GM18526 (cell line): Measurements from ENCODE around the gene CSF1R.

Source experiments
- POLR2A ChIP-seq: IDR thresholded peaks from 3 replicates; pipeline ENCODE4 v1.6.1; 2011; ENCODE audit not compliant: insufficient read length; ENCODE audit errors: extremely low read depth

The CSF1R gene

DNA sequence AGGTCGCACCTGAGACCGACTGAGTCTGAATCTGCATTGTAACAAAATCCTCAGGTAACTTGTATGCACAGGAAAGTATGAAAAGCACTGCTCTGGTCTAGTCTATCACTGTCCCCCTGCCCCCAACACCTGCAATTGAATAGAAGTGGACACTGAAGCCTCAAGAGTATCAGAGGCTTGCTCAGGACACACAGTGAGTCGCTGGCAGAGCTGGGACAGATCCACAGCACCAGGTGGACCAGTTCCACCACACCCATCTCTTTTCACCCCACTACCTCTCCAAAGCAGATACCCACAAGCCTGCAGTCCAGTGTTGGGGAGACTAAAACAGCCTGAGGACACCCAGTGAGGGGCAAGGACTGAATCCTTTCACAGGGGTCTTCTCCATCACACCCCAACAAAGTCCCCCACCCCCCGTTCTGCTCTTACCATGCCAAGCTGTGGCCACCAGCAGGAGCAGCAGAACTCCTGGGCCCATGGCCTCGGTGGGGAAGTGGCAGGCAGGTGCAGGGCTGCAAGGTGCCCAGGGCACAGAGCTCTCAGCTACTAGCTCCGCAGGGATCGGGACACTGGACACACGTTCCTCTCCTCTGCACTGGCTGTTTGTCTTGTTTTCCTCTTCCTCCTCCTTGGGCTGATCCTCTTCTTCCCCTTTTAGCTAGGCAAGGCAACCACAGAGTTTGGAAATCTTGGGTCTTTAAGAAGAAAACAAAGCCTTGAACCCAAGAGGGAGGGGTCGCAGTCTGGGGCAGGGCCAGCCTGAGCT, at the start of gene CSF1R:
Gene CSF1R (minus strand): TSS at position 605 of the 766 bp plus-strand sequence. CDS start 127 bp downstream, at position 478.
- TF ChIP-seq POLR2A = no peak

DNA sequence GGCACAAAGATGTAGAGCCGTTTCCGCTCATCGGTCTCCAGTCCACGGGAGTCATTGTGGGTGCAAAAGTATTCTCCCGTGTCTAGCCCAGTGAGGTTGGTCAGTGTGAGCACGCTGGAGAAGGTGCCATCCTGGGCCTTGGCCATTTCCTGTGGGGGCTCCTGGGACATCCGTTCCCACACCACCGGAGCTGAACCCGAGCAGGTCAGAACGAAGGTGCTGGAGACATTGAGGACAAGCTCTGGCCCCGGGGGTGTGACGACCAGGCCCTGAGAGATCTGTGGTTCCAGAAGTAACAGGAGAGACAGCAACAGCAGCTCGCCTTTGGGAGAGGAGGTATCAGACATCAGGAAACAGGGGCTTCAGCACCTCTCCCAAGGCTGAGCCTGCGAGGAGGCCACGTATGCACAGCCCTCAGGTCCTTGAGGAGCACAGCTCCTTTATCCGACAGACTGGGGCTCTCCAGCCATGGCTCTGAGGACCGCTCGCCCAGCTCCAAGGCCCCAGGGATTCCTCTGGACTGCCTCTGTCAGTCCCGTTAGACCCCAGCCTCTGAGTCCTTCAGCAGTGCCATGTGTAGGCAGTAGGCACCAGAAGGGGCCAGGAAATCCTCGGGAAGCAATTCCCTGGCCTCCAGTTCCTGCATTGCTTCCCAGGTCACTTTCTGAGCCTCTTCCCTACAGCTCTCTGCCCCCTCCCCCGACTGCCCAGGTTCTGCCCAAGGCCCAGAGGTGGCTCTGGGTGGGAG, 49.4 kb upstream of the CSF1R start:
- no peak for TF ChIP-seq POLR2A

DNA sequence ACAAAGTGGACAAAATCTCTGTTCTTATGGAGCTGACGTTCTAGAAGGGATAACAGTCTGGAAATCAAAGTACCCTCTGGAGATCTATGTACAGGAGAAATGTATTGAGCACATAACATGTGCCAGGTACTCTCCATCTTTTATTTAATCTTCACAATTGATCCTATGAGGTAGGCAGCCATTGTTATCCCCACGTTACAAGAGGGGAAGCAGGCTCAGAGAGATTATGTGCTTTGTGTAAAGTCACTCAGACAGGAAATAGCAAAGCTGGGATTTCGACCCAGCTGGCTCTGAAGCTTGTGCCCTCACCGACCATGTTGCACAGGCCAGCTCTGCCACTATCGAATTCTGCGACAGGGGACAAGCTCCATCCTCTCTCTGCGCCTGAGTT, 47.8 kb upstream of the CSF1R start:
- no peak for TF ChIP-seq POLR2A

DNA sequence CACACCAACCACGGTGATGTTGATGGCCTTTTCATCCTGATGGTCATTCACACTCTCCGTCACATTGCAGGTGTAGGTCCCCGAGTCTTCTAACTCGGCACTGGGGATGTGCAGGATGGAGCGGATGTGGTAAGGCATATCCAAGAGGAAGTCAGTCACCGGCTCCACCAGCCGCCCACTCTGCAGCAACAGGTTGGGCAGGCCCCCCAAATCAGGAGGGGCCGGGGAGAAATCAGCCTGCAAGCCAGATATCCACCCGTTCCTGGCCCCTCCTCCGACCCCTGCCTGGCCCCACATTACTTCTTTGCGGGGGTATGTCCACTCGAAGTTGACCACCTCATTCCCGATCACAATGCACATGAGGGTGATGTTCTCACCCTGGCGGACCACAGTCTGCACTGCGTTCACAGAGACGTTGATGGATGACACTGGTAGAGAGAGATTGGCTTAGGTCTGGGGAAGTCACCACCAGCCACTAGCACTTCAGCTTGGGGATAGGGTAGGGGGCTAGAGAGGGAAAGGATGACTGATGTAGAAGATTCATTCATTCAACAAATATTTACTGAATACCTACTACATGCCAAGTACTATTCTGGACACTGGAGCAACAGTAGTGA, 47.3 kb upstream of the CSF1R start:
- TF ChIP-seq POLR2A = no peak

DNA sequence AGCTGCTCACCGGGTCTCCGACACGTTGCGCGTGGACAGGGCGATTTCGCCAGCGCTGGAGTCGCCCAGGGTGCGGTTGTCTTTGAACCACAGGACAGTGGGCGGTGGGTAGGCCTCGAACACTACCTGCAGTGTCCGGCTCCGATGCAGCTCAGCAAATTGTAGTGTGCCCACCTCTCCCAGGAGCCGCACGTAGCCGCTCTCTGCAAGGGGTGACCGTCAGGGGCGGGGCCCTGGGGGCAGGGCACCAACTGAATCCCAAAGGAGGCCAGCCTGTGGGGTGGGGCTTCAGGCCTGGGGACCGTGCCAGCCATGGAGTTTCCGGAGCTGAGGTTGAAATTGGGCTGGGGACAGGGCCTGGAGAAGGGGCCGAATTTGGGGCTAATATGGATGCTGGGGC, 46.4 kb upstream of the CSF1R start:
- no peak for TF ChIP-seq POLR2A

DNA sequence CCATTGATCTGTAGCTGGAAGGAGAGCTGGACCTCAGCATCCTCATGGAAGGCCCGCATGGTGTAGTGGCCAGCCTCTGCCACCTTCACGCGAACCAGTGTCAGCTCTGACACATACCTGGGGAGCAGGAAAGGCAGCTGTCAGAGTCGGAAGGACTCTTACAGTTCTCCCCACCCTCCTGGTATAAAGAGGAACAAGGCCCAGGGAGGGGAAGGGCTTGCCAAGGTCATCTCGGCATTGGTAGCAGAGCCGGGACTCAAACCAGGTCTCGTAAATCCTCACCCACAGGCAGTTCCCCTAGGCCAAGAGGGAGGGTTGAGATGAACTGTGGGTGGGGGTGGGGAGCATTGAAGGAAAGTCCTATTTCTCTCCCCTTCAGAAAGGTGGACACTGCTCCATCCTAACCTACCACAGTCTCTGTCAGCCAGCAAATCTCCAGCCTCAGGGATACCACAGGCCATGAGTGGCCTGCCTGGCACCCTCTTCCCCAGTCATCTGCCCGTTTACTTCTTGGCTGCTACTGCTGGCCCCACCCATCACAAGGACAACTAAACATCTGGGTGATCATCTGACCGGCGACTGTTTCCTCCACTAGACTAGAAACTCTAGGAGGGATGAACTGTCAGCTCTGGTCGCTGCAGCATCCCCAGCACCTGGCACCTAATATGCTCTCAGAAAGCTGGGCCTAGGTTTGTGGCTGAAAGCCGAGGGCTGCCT, 45.8 kb upstream of the CSF1R start:
- TF ChIP-seq POLR2A = no peak

DNA sequence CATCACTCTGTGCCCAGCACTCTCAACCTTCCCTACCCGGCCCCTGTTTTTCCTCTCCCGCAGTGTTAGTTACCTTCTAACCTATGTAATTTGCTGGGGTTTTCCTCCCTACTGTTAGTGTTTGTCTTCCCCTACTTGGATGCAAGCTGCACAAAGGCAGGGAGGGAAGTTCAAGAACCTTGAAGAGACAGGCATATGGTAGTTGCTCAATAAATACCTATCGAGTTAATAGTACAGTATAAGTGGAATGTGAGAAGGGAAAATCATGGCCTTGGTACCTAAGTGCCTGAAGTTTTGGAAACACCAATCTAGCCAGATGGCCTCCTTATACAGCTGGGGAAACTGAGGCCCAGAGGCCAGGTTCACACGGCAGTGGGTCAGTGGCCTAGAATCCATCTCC, 45.1 kb upstream of the CSF1R start:
- no peak for TF ChIP-seq POLR2A

DNA sequence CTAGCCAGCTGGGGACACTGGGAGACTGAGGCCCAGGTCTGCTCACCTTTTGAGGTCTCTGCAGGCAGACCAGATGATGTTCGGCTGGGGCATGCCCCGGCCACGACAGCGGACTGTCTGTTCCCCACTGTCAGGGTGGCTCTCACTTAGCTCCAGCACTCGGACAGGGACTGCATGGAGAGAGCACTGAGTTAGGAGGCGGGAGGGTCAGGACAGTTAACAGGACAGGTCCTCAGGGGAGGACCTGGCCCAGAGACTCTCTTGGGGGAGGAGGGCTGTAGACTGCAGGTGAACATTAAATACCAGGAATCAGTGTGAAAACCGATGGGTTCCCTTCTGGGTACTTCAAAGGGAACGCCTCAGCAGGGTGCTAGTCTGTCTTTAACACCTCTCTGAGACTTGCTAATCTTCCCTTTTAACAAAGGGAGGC, 44.2 kb upstream of the CSF1R start:
- TF ChIP-seq POLR2A = no peak

DNA sequence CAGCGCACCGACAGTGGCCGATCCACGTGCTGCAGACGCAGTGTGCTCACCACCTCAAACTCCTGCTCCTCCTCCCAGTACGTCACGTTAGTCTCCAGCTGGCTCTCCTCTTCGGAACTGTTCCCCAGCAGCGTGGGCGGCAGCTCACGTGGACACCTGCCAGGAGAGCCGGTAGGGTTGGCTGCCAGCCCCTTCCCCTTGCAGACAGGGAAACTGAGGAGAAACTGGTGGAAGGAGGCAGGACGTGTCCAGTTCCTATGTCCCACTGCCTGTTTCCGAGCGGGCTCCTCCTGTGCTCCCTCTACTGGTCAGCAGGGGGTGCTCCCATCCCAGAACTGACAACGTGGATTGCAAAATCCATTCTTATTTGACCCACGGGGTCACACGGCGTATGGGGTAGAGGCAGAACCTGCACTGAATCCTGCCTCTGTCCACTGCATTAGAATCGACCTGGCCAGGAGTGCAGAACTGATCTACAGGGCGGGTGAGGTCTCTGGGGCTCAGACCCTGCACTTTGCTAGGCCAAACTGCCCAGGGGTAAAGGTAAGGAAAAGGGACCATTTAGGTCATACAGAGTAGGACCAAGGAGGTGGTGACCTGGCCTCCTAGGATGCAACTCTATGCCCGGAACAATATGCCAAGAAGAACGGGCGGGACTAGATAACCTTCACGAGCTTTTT, 43.6 kb upstream of the CSF1R start:
- no peak for TF ChIP-seq POLR2A

DNA sequence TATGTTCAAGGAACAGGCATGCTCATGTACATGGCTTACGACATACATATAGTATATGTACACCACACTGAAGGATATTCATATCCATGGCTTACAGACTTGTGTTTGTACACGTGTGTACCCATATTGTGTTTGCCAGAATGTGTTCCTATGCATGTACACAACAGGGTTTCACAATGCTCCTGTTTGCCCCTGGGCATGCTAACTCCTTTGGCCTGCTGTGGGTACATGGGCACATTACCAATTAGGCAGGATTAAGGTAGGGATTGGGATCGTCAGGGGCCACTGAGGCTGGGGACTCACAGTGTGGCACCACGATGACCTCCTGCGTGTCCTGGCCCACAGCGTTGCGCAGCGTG, 43.1 kb upstream of the CSF1R start:
- no peak for TF ChIP-seq POLR2A

DNA sequence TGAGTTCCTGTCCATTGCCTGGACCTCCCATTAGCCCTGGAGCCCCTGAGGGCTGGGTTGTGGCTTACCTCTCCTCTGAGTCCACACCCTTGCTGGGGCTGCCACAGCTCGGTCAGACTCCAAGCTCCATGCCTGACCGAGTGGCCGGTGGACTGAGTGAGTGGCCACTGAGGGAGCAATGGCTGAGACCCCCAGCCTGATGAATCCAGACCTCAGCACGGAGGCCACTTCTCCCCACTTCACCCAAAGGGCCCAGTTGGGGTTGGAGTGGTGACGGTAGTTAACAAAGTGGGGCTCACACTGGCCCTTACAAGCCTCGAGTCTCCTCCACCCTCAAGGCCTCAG, 40.5 kb upstream of the CSF1R start:
- TF ChIP-seq POLR2A = no peak

DNA sequence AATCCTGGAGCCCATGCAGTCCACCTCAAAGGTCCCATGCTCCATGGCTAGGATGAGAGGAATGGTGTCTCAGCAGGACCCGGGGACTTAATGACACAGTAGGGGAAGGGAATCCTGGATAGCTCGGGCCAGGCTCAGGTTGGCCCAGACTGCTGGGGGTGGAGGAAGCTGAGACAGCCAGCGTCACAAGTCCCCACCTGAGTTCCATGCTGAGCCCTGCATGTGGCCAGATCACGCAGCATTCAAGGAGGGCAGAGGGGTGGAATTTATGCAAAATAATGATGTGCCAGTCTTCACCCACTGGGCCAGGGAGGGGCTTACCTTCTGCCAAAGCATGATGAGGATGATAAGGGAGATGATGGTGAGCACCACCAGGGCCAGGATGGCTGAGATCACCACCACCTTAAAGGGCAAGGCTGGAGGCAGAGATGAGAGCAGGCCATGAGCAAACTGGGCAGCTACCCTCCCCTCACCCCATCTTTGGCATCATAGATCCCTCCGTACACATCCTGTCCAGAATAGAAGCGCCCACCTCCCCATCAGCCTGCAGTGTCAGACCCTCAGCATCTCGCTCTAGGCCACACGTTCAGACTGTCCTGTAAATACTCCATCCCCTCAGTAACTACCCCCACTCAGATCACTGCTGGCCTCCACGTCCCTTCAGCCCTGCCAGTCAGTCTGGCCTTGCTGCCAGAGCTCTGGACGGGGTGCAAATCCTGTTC, 40.0 kb upstream of the CSF1R start:
- TF ChIP-seq POLR2A = no peak

DNA sequence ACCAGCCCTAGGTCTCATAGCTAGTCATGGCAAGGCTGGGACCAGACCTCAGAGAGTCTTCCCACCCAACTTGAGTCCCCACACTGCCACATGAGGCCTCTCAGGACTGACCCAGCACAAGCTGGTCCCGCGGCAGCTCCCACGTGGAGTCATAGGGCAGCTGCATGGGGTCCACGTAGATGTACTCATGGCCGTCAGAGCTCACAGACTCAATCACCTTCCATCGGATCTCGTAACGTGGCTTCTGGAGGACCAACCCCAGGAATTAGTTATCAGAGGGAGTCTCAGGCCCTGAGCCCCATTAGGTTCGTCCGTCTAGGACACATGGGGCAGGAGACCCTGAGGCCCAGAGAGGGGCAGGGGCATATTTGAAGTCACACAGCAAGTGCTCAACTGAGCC, 39.0 kb upstream of the CSF1R start:
- no peak for TF ChIP-seq POLR2A

DNA sequence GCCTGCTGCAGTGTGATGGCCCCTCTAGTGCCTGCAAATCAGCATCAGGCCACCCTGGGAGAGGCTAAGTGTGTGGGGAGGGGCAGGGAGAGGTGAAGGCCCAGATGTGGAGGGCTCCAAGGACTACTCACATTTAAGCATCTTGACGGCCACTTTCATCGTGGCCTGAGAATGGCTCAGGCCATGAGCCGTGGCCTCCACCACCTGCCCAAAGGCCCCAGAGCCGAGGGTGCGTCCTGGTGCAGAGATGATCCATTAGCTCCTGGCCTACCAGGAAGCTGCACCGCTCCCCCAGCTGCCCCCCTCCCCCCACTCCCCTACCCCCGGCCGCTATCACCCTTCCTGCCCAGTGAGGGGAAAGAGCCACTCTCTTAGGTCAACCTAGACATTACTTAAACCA, 38.2 kb upstream of the CSF1R start:
- TF ChIP-seq POLR2A = no peak
